ENCODE data around the gene KCNJ1. TPM values are rescaled to one million over a fixed set of nuclear protein-coding genes. Genes with fewer than 3 reads are reported as not detected.

Gene KCNJ1
- total and polyA plus RNA-seq, 2 of the 8 experiments (the other 6 are each of a cell fraction or from before 2014, with no cell fraction given) = 0.17 to 0.23 TPM

- TF ChIP-seq SUZ12 (IDR thresholded peaks at IDR 0.05; ENCODE audit: low read length) (no peak), SIRT6 (IDR thresholded peaks at IDR 0.05; ENCODE audit: low read length) (no peak), CTCF (IDR thresholded peaks at IDR 0.05; ENCODE audit: control extremely low read depth in 1 of 3, insufficient read depth in 1 of 3, low read depth in 1 of 3, low read length in 3 of 3) (no peak), FOSL1 (IDR thresholded peaks at IDR 0.05; ENCODE audit: insufficient read depth, low read depth, low read length) (no peak), TAF7 (optimal IDR thresholded peaks at IDR 0.05; ENCODE audit: borderline replicate concordance, low read depth, low read length) (no peak), KDM4A (IDR thresholded peaks at IDR 0.05; ENCODE audit: low read depth, low read length, severe bottlenecking) (no peak)
Measured at GRCh38 chr11:128913806-128914205, 46.7 kb upstream of the KCNJ1 start (continued).

All from H1 (cell line).